Measurements from ENCODE around the gene NDUFB4.
"Not testable (repeated sequence)": the region's sequence is repeated elsewhere in the genome, so short reads cannot be mapped to it uniquely, and the experiment has no call there.

NDUFB4 gene

GRCh38 chr3:120636795-120637401 lies 40.8 kb downstream of the NDUFB4 start:
- DNase-seq (no peak), ATAC-seq (replicated peaks) (no peak)
- Mint-ChIP-seq H3K4me3 (no peak overlapping the region), H3K4me1 (ENCODE audit: low read depth in 2 of 2) (peaks cover 1 to 3% of the 10 kb centered on the region in 2 donors), H3K27ac (no peak overlapping the region), H3K27me3 (no peaks in the 10 kb centered on the region), H3K36me3 (ENCODE audit: insufficient read depth) (no peaks in the 10 kb centered on the region), H3K9me3 (no peaks in the 10 kb centered on the region)

GRCh38 chr3:120637851-120638559 lies 41.9 kb downstream of the NDUFB4 start:
- DNase-seq (no peak), ATAC-seq (replicated peaks) (no peak)
- Mint-ChIP-seq H3K27me3 (peaks cover 4 to 9% of the 10 kb centered on the region in 2 donors), H3K36me3 (ENCODE audit: insufficient read depth) (no peaks in the 10 kb centered on the region), H3K4me1 (ENCODE audit: low read depth in 2 of 2) (peaks cover 1 to 3% of the 10 kb centered on the region in 2 donors), H3K4me3 (no peak overlapping the region), H3K9me3 (no peaks in the 10 kb centered on the region), H3K27ac (no peak overlapping the region)

GRCh38 chr3:120638820-120639219 lies 42.7 kb downstream of the NDUFB4 start:
- H3K27ac Mint-ChIP-seq; H3K9me3 Mint-ChIP-seq; DNase-seq; H3K27me3 Mint-ChIP-seq; H3K36me3 Mint-ChIP-seq (ENCODE audit: insufficient read depth); H3K4me3 Mint-ChIP-seq; H3K4me1 Mint-ChIP-seq (ENCODE audit: low read depth in 2 of 2); ATAC-seq (replicated peaks): not testable (repeated sequence)

GRCh38 chr3:120640231-120640630 lies 44.1 kb downstream of the NDUFB4 start:
- no peak overlapping the region for H3K4me3 Mint-ChIP-seq

GRCh38 chr3:120641696-120642246 lies 45.6 kb downstream of the NDUFB4 start:
- no peak for ATAC-seq (replicated peaks)
- Mint-ChIP-seq H3K27me3 (peaks cover 4 to 9% of the 10 kb centered on the region in 2 donors), H3K9me3 (no peaks in the 10 kb centered on the region), H3K27ac (no peak overlapping the region), H3K36me3 (ENCODE audit: insufficient read depth) (no peaks in the 10 kb centered on the region), H3K4me3 (no peak overlapping the region), H3K4me1 (ENCODE audit: low read depth in 2 of 2) (peaks cover 1 to 3% of the 10 kb centered on the region in 2 donors)
- no peak for DNase-seq

More at GRCh38 chr3:120640231-120640630, 44.1 kb downstream of the NDUFB4 start:
- Mint-ChIP-seq H3K27ac (no peak overlapping the region), H3K27me3 (peaks cover 4 to 9% of the 10 kb centered on the region in 2 donors), H3K36me3 (ENCODE audit: insufficient read depth) (no peaks in the 10 kb centered on the region), H3K4me1 (ENCODE audit: low read depth in 2 of 2) (peaks cover 1 to 3% of the 10 kb centered on the region in 2 donors), H3K9me3 (no peaks in the 10 kb centered on the region)
- ATAC-seq (replicated peaks) (no peak), DNase-seq (no peak)

GRCh38 chr3:120642368-120642948 lies 46.3 kb downstream of the NDUFB4 start:
- Mint-ChIP-seq H3K4me1 (ENCODE audit: low read depth in 2 of 2) (peaks cover 1 to 3% of the 10 kb centered on the region in 2 donors), H3K4me3 (no peak overlapping the region), H3K27me3 (peaks cover 4 to 9% of the 10 kb centered on the region in 2 donors), H3K36me3 (ENCODE audit: insufficient read depth) (no peaks in the 10 kb centered on the region), H3K9me3 (no peaks in the 10 kb centered on the region), H3K27ac (no peak overlapping the region)
- DNase-seq (no peak), ATAC-seq (replicated peaks) (no peak)

- Mint-ChIP-seq H3K27me3 (peaks cover 4 to 9% of the 10 kb centered on the region in 2 donors), H3K4me3 (no peak overlapping the region), H3K36me3 (ENCODE audit: insufficient read depth) (no peaks in the 10 kb centered on the region), H3K9me3 (no peaks in the 10 kb centered on the region), H3K27ac (no peak overlapping the region), H3K4me1 (ENCODE audit: low read depth in 2 of 2) (no peaks in the 10 kb centered on the region)
- ATAC-seq (replicated peaks): no peak
- DNase-seq: no peak
Observed at GRCh38 chr3:120645083-120645845, 49.1 kb downstream of the NDUFB4 start.

GRCh38 chr3:120646771-120647432 lies 50.8 kb downstream of the NDUFB4 start:
- ATAC-seq (replicated peaks) (no peak), DNase-seq (no peak)
- H3K4me1 Mint-ChIP-seq (ENCODE audit: low read depth in 2 of 2): no peaks in the 10 kb centered on the region
- H3K27ac Mint-ChIP-seq: no peak overlapping the region
- no peaks in the 10 kb centered on the region for H3K9me3 Mint-ChIP-seq
- H3K27me3 Mint-ChIP-seq: peaks cover 4 to 9% of the 10 kb centered on the region in 2 donors
- H3K36me3 Mint-ChIP-seq (ENCODE audit: insufficient read depth): no peaks in the 10 kb centered on the region
- no peak overlapping the region for H3K4me3 Mint-ChIP-seq

GRCh38 chr3:120648290-120648689 lies 52.2 kb downstream of the NDUFB4 start:
- no peak overlapping the region for H3K27ac Mint-ChIP-seq
- ATAC-seq (replicated peaks): no peak
- no peak for DNase-seq
- no peaks in the 10 kb centered on the region for H3K36me3 Mint-ChIP-seq (ENCODE audit: insufficient read depth)
- no peak overlapping the region for H3K4me3 Mint-ChIP-seq
- no peaks in the 10 kb centered on the region for H3K4me1 Mint-ChIP-seq (ENCODE audit: low read depth in 2 of 2)
- H3K27me3 Mint-ChIP-seq: no peaks in the 10 kb centered on the region
- no peaks in the 10 kb centered on the region for H3K9me3 Mint-ChIP-seq

GRCh38 chr3:120649830-120650233 lies 53.7 kb downstream of the NDUFB4 start:
- Mint-ChIP-seq H3K9me3 (no peaks in the 10 kb centered on the region), H3K4me1 (ENCODE audit: low read depth in 2 of 2) (no peaks in the 10 kb centered on the region), H3K4me3 (no peak overlapping the region), H3K36me3 (ENCODE audit: insufficient read depth) (no peaks in the 10 kb centered on the region), H3K27ac (peak overlapping the region in 1 of 2 donors; percentile 44), H3K27me3 (no peaks in the 10 kb centered on the region)
- DNase-seq (no peak), ATAC-seq (replicated peaks) (no peak)

- no peaks in the 10 kb centered on the region for H3K36me3 Mint-ChIP-seq (ENCODE audit: insufficient read depth)
- no peaks in the 10 kb centered on the region for H3K9me3 Mint-ChIP-seq
- no peaks in the 10 kb centered on the region for H3K4me1 Mint-ChIP-seq (ENCODE audit: low read depth in 2 of 2)
- H3K27ac Mint-ChIP-seq: no peak overlapping the region
- H3K27me3 Mint-ChIP-seq: no peaks in the 10 kb centered on the region
- ATAC-seq (replicated peaks) (no peak), DNase-seq (no peak)
- H3K4me3 Mint-ChIP-seq: no peak overlapping the region
Observed at GRCh38 chr3:120650311-120650710, 54.2 kb downstream of the NDUFB4 start.
